Measurements from ENCODE around the gene TAF11. TPM values are rescaled to one million over a fixed set of nuclear protein-coding genes. Genes with fewer than 3 reads are reported as not detected.

TAF11 gene
- total RNA-seq, 3 donors from 2014 or later (not counting 1 experiment from before 2014, with no cell fraction given) = 34.4 to 41.3 (median 36.2) TPM

- Mint-ChIP-seq H3K4me1 (peaks cover 34 to 39% of the 10 kb centered on the region in 2 donors), H3K27me3 (ENCODE audit: low read depth in 2 of 2) (no peaks in the 10 kb centered on the region), H3K36me3 (no peaks in the 10 kb centered on the region), H3K4me3 (no peak overlapping the region), H3K9me3 (no peaks in the 10 kb centered on the region), H3K27ac (no peak overlapping the region)
- WGBS (ENCODE audit: insufficient coverage) = 97% methylated on average over 4 of the region's 4 CpGs
- ATAC-seq (no peak), DNase-seq (no peak)
- no peak overlapping the region for H3K4me3 ChIP-seq (ENCODE audit: low read length)
- intact Hi-C loops (cut with micrococcal nuclease) = no loop called here
- H3K9me3 ChIP-seq (ENCODE audit: control insufficient read depth, insufficient read depth, low read length) = no peaks in the 10 kb centered on the region
- no peaks in the 10 kb centered on the region for H3K27me3 ChIP-seq (ENCODE audit: control insufficient read depth, insufficient read depth, low read length)
- H3K27ac ChIP-seq (ENCODE audit: low read length) = no peak overlapping the region
- H3K4me1 ChIP-seq (ENCODE audit: control insufficient read depth, insufficient read depth, low read length) = peaks cover 13% of the 10 kb centered on the region
- no peaks in the 10 kb centered on the region for H3K36me3 ChIP-seq (ENCODE audit: control insufficient read depth, insufficient read depth, low read length)
- TF ChIP-seq CTCF (IDR thresholded peaks at IDR 0.05) = no peak
Measured at GRCh38 chr6:34914358-34914757, 26.5 kb upstream of the TAF11 start.

- peaks cover 42% of the 10 kb centered on the region in 2 donors for H3K4me1 Mint-ChIP-seq
- intact Hi-C loops (cut with micrococcal nuclease) = no loop called here
- no peaks in the 10 kb centered on the region for H3K9me3 ChIP-seq (ENCODE audit: control insufficient read depth, insufficient read depth, low read length)
- H3K36me3 Mint-ChIP-seq = no peaks in the 10 kb centered on the region
- H3K4me3 ChIP-seq (ENCODE audit: low read length) = no peak overlapping the region
- H3K27me3 Mint-ChIP-seq (ENCODE audit: low read depth in 2 of 2) = no peaks in the 10 kb centered on the region
- peak overlapping the region; percentile 45 for H3K4me3 Mint-ChIP-seq
- peak in 2 of 3 donors; percentile 53 to 76 for ATAC-seq
- no peak for TF ChIP-seq CTCF (IDR thresholded peaks at IDR 0.05)
- H3K4me1 ChIP-seq (ENCODE audit: control insufficient read depth, insufficient read depth, low read length) = peaks cover 13% of the 10 kb centered on the region
- no peaks in the 10 kb centered on the region for H3K9me3 Mint-ChIP-seq
- WGBS (ENCODE audit: insufficient coverage) = 13% methylated on average over 2 of the region's 3 CpGs
- H3K27ac ChIP-seq (ENCODE audit: low read length) = no peak overlapping the region
- H3K36me3 ChIP-seq (ENCODE audit: control insufficient read depth, insufficient read depth, low read length) = no peaks in the 10 kb centered on the region
- no peaks in the 10 kb centered on the region for H3K27me3 ChIP-seq (ENCODE audit: control insufficient read depth, insufficient read depth, low read length)
- peak in 1 of 2 donors; percentile 64 for DNase-seq
- peak overlapping the region in 1 of 2 donors; percentile 25 for H3K27ac Mint-ChIP-seq
Measured at GRCh38 chr6:34912715-34913464, 25.0 kb upstream of the TAF11 start.

- no peaks in the 10 kb centered on the region for H3K27me3 ChIP-seq (ENCODE audit: control insufficient read depth, insufficient read depth, low read length)
- Mint-ChIP-seq H3K4me1 (peaks cover 43 to 46% of the 10 kb centered on the region in 2 donors), H3K36me3 (no peaks in the 10 kb centered on the region), H3K27ac (no peak overlapping the region), H3K9me3 (no peaks in the 10 kb centered on the region), H3K27me3 (ENCODE audit: low read depth in 2 of 2) (no peaks in the 10 kb centered on the region), H3K4me3 (no peak overlapping the region)
- H3K27ac ChIP-seq (ENCODE audit: low read length) = no peak overlapping the region
- TF ChIP-seq CTCF (IDR thresholded peaks at IDR 0.05) = no peak
- no peaks in the 10 kb centered on the region for H3K36me3 ChIP-seq (ENCODE audit: control insufficient read depth, insufficient read depth, low read length)
- ATAC-seq (no peak), DNase-seq (no peak)
- H3K4me1 ChIP-seq (ENCODE audit: control insufficient read depth, insufficient read depth, low read length) = peaks cover 13% of the 10 kb centered on the region
- H3K9me3 ChIP-seq (ENCODE audit: control insufficient read depth, insufficient read depth, low read length) = no peaks in the 10 kb centered on the region
- H3K4me3 ChIP-seq (ENCODE audit: low read length) = no peak overlapping the region
- intact Hi-C loops (cut with micrococcal nuclease) = no loop called here
- 93% methylated on average over 5 of the region's 5 CpGs for WGBS (ENCODE audit: insufficient coverage)
Measured at GRCh38 chr6:34911822-34912221, 24.0 kb upstream of the TAF11 start.
